NCI-H1436 (cell line): ENCODE data around the gene ZNF365.

Experiments
- DNase-seq: peaks from one replicate; lab custom pipeline; 2025; lab: John Stamatoyannopoulos, UW

The ZNF365 gene

DNA sequence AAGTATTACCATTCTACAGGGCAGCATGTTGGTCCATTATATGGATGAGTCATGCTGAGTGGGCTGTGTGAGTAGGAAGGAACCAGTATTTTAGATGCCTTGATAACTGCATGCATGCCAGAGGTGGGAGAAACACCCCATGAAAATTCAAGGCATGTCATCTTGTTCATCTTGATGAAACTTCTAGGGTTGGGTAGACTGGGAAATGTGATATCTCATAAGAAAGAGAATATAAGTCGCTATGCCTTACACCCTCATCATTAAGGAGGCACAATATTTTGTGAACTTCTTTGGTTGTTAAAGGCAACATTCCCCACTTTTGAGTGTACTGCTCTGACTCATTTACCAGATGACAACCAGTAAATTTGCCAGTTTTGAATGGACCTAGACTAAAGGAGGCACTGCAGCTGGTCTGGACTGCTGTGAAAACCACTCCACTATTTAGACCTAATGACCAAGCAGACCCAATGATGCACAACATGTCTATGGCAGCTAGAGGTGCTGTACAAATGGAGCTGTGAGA is 48.0 kb downstream of the ZNF365 start:
- no peak for DNase-seq

- no peak for DNase-seq
Measured at GRCh38 chr10:62424026-62424425, 49.9 kb downstream of the ZNF365 start.

DNA sequence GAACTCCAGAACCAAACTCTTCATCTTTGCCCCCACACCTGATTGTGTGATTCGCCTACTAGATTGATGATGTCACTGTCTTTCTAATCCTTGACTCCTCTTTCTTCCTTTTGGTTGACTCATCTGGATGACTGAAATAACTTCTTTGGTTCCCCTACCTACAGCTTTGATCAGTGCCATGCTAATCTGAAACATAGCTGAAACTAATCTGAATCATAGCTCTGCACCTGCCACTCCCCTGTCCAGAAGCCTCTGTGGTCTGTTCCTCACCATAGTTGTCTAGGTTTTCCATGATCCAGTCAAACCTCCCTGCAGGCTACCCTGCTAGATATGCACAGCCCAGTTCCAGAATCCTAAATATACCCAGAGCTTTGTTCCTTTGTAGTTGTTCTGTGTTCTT is 51.9 kb downstream of the ZNF365 start:
- no peak for DNase-seq

DNA sequence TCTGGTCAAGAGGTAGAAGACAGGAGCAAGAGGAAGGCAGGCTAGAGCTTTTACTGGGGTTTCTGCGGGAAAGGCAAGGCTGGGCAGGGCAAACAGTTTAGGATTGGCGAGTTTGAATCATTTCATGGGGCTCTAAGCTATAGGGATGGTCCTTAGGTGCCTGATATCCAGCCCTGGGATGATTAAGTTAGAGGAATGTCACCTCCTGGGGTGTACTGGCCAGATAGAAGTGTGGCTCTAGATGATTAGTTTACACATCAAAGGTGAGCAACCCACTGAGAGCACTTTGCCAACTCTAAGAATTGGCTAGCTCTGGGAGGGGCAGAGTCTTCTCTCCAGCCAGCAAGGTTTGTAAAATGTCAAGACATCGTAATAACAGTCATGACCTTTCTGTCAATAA is 52.4 kb downstream of the ZNF365 start:
- DNase-seq = no peak

- DNase-seq = no peak
Measured at GRCh38 chr10:62430881-62431280, 56.7 kb downstream of the ZNF365 start.

- no peak for DNase-seq
Measured at GRCh38 chr10:62433181-62433692, 59.1 kb downstream of the ZNF365 start.

DNA sequence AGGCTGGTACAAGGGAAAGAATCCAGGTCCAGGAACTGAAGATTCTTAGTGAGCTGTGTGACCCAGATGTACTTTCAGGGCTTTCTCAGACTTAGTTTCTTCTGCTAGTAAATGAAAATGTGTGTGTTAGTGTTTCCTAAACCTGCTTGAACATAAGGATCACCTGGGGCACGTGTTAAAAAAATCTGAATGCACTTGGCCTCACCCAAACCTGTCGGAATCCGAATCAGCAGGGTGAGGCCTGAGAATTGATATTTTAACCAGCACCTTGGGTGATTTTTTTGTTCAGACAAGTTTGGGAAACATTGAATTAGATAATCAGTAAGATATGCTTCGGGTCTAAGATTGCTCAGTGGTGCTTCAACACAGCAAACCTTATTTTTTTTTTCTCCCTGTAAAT is 59.7 kb downstream of the ZNF365 start:
- no peak for DNase-seq

DNA sequence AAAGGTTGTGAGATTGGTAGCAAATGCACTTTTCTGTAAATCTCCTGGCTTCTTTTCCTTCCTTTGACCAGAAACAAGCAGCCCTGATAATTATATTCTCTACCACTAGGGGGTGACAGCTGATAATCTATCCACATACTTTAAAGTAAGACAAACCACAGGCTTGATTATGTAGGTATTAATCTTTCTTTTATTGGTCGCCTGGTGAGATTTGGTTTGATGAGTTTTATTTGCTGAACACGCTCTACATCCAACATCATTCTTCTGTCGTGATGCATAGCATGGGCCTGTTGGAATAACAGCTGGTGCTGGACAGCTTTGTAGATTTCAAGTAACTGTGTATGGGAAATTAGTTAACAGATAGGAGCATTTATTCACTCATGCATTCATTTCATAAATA is 63.5 kb downstream of the ZNF365 start:
- DNase-seq = peak; percentile 40

- DNase-seq = no peak
Measured at GRCh38 chr10:62442006-62442405, 67.8 kb downstream of the ZNF365 start.

GRCh38 chr10:62442894-62443669 is 68.9 kb downstream of the ZNF365 start:
- DNase-seq = no peak

DNA sequence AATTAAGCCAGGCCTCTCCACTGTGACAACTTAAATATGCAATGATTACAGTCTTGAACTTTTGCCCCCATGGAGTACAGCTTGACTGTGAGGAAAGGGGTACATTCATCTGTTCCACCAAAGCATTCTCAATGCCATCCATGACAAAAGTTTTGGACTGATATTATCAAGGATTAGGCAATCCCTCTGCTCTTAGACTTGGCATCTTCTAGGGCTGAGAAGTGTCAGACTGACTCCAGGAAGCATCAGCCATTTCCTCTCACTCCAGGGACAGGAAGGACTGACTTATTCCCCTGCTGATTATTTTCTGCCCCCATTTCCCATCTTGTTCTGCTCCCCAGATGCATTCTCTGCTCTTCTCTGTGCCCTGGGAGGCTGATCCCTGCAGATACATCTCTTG is 69.7 kb downstream of the ZNF365 start:
- no peak for DNase-seq

GRCh38 chr10:62446627-62447026 is 72.5 kb downstream of the ZNF365 start:
- no peak for DNase-seq

- no peak for DNase-seq
Measured at GRCh38 chr10:62450912-62451610, 76.9 kb downstream of the ZNF365 start.

- no peak for DNase-seq
Measured at GRCh38 chr10:62451611-62451975, 77.4 kb downstream of the ZNF365 start.
